ENCODE results near the gene TP63. TPM values are rescaled to one million over a fixed set of nuclear protein-coding genes. Genes with fewer than 3 reads are reported as not detected.

Gene TP63
- total RNA-seq, 1 experiment from 2014 or later, result not detected

- H3K36me3 Mint-ChIP-seq (ENCODE audit: insufficient read depth in 1 of 3, low read depth in 3 of 3), result no peaks in the 10 kb centered on the region
- no peak overlapping the region for H2AFZ ChIP-seq (ENCODE audit: low read length)
- H3T11ph ChIP-seq (ENCODE audit: low read length), result no peak overlapping the region
- no peak overlapping the region for H3K18ac ChIP-seq (ENCODE audit: insufficient read length, low read depth, low read length)
- H3K9me3 Mint-ChIP-seq, result no peaks in the 10 kb centered on the region
- no peaks in the 10 kb centered on the region for H4K20me1 ChIP-seq (ENCODE audit: control insufficient read depth, insufficient read depth, insufficient read length)
- no peak overlapping the region for H3K56ac ChIP-seq (ENCODE audit: insufficient read length, low read depth, low read length)
- H2BK5ac ChIP-seq (ENCODE audit: insufficient read length, low read length), result no peak overlapping the region
- no CpG with 5 or more reads among the region's 4 CpGs for WGBS (ENCODE audit: extremely low coverage, insufficient read length, low lambda C conversion rate)
- H3K4ac ChIP-seq (ENCODE audit: low read depth, low read length), result no peak overlapping the region
- H2BK15ac ChIP-seq (ENCODE audit: low read depth, low read length), result no peak overlapping the region
- no peak overlapping the region for H3K27ac ChIP-seq (ENCODE audit: insufficient read length, low read depth, low read length)
- no peaks in the 10 kb centered on the region for H3K79me1 ChIP-seq (ENCODE audit: insufficient read depth, low read depth, low read length, poor library complexity, severe bottlenecking)
- no peak overlapping the region for H2BK120ac ChIP-seq (ENCODE audit: low read depth, low read length, poor library complexity, severe bottlenecking)
- no peak overlapping the region for H2BK12ac ChIP-seq (ENCODE audit: insufficient read length, low read depth, low read length)
- H2AK5ac ChIP-seq (ENCODE audit: insufficient read length, low read length), result no peak overlapping the region
- no peaks in the 10 kb centered on the region for H3K23me2 ChIP-seq (ENCODE audit: insufficient read length, low read depth, low read length, poor library complexity, severe bottlenecking)
- no peak overlapping the region for H4K91ac ChIP-seq (ENCODE audit: insufficient read length, low read depth, low read length)
- H3K27ac Mint-ChIP-seq, result no peak overlapping the region
- no peaks in the 10 kb centered on the region for H3K27me3 Mint-ChIP-seq (ENCODE audit: low read depth)
- H3K4me1 Mint-ChIP-seq, result peaks cover 19 to 21% of the 10 kb centered on the region in 2 experiments
- peaks cover 2% of the 10 kb centered on the region; the same call in 1 of the 2 replicates for H3K4me1 ChIP-seq (ENCODE audit: insufficient read depth, low read length)
- H3K79me2 ChIP-seq (ENCODE audit: insufficient read depth, low read length), result no peaks in the 10 kb centered on the region
- no peaks in the 10 kb centered on the region for H3K9me3 ChIP-seq (ENCODE audit: control insufficient read depth, low read depth, low read length)
- H3K4me2 ChIP-seq (ENCODE audit: insufficient read depth, insufficient read length, low read length), result no peak overlapping the region
- TF ChIP-seq CTCF (conservative IDR thresholded peaks at IDR 0.05), result no peak
- H3K14ac ChIP-seq (ENCODE audit: insufficient read depth, low read length), result no peak overlapping the region
- no peak overlapping the region for H3K23ac ChIP-seq (ENCODE audit: insufficient read length, low read depth, low read length)
- no peak overlapping the region for H2BK20ac ChIP-seq (ENCODE audit: low read depth, low read length, poor library complexity, severe bottlenecking)
- DNase-seq, result no peak
- no peak overlapping the region for H3K9ac ChIP-seq (ENCODE audit: extremely low read depth, insufficient read length, low read length)
- H3K4me3 Mint-ChIP-seq, result no peak overlapping the region
- no peaks in the 10 kb centered on the region for H3K27me3 ChIP-seq (ENCODE audit: insufficient read depth, low read length)
- no peak overlapping the region for H4K8ac ChIP-seq (replicated peaks; ENCODE audit: insufficient read length, low read depth, low read length)
- no peak overlapping the region for H4K5ac ChIP-seq (ENCODE audit: insufficient read length, low read depth, low read length)
Observed at GRCh38 chr3:189638276-189639031, 7.3 kb downstream of the TP63 start.

Measured in H9 (cell line).